Measurements from ENCODE around the gene PNRC1.
"Not testable (repeated sequence)": the region's sequence is repeated elsewhere in the genome, so short reads cannot be mapped to it uniquely, and the experiment has no call there.

PNRC1 gene

DNA sequence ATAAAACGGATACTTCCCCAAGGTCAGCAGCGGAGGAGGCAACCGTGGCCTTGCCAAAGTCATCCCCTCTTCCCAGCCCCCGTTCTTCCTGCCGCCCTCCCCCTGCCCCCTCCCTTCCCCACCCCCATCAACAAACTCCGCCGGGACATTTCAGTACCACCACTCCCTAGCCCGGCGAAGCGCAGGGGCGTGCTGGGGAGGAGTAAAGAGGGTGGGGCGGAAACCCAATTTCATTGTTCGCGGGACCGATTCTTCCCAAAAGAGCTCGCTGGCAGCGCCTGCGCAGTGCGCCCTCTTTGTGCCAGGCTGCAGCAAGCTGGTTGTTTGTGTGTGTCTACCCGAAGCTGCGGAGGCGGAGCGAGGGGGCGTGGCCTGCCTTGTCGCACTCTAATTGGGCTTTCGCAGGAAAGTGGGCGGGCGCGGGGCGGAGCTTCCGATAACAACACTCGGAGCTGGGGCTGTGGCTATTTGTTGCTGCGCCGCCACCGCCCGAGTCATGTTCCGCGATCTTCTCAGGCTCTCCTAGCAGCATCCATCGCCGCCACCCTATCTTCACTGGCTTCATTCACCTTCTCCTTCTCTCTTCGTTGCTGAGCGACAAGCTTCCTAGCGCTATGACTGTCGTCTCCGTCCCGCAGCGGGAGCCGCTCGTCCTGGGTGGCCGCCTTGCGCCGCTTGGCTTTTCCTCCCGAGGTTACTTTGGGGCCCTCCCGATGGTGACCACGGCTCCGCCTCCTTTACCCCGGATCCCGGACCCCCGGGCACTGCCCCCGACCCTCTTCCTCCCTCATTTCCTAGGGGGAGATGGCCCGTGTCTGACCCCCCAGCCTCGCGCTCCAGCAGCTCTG lies at the start of gene PNRC1:
Gene PNRC1, plus strand, starts transcription at position 471 of the 848 bp plus-strand sequence. Its CDS starts 144 bp downstream, at position 615.
- peak; percentile 100 for DNase-seq

DNA sequence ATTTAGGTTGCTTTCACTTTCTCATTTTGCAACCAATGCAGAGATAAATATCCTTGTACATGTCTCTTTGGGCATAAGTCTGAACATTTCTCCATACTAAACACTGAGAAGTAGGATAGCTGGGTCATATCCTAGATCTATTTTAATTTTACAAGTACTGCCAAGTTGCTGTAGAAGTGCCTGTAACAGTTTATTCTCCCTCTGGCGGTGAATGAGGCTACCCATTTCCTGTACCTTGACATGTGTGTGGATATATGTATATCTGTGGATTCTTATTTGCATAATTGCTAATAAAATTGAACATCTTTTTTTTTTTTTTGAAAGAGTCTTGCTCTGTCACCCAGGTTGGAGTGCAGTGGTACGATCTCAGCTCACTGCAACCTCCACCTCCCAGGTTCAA lies 48.0 kb upstream of the PNRC1 start:
- DNase-seq: no peak

DNA sequence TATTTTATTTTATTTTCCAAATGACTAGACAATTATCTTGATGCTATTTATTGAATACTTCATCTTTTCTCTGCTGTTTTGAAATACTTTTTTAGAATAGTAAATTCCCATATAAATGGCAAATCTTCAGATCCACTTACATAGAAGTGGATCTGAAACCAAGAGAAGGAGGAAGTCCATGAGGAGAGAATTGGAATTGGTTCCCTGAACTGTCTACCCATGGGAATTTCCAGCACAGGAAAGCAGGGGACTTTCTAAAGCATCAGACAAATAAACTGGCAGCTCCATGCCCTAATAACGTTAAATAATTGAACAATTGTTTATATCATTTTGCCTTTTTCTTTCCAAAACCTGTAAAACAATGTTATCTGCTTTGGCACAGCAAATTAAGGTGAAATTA lies 47.1 kb upstream of the PNRC1 start:
- no peak for DNase-seq

DNA sequence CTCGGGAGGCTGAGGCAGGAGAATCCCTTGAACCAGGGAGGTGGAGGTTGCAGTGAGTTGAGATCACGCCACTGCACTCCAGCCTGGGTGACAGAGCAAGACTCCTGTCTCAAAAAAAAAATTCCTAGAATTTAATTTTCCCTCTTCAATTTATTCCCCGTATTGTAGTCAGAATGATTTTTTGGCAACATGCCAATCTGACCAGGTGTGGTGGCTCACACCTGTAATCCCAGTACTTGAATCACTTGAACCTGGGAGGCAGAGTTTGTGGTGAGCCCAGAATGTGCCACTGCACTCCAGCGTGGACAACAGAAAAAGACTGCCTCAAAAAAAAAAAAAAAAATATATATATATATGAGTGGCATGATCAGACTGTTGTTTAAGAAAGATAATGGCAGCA lies 46.4 kb upstream of the PNRC1 start:
- DNase-seq: not testable (repeated sequence)

DNA sequence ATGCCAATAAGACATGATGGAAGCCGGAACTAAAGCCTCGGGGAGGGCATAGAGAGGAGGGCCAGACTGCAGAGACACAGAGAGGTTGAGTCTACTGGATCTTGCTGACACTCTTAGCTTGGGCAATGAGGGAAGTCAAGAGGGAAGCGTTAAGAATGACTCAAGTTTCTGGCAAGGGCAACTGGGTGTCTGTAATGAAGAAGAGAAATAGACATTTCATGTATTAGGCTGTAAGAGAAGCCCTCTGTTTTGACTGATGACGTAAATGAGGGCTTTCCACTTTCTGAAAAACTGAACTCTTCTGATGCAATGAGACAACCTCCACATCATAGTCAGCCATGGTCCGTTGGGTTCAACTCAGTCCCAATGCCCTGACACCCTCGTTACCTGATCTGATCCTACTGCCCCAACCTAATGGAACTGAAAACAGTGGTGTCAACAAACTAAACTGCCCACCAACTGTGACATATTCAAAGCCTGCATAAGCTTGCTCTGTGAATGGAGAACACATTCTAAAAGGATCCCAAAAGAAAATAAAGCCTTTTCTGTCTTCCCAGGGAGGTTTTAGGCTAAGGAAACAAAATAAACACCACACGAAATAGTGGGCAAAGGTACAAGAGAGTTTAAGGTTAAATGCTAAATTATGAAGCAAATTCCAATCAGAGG lies 45.8 kb upstream of the PNRC1 start:
- DNase-seq: no peak

DNA sequence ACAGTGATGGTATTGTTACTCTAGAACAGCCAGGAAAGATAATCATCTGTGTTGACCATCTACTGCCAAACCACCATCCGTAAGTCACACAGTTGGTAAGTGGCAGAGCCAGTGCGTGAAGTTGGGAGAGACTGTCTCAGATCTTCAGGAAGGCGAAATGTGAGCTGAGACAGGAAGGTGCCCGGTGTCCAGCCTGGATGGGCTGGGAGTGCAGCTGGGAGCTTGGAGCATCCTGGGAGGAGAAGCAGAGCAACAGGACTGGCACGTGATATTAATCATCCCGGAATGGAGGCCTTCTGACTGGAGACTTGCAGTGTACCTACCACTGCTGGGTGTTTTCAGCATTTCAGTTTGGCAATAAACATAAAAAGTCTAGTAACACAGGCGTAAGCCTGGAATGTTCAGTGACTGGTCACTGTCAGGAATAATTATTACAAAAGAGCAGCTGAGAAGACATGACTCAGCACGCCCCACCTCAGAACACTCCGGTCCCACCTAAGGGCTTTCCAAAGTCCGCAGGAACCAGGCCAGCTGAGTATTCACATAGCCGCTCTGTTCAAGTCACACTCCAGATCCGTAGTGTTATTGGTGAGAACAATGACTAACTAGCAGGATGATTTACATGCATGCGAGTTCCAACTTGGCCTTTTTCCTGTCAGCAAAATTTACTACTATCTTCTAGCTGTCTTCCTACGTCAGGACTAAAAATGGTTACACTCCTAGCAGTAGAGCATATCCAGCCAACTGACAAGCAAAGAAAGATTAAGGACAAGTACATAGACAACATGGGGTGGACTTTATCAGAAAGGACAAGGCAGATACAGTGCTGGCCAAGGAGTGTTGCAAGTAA lies 45.1 kb upstream of the PNRC1 start:
- no peak for DNase-seq

DNA sequence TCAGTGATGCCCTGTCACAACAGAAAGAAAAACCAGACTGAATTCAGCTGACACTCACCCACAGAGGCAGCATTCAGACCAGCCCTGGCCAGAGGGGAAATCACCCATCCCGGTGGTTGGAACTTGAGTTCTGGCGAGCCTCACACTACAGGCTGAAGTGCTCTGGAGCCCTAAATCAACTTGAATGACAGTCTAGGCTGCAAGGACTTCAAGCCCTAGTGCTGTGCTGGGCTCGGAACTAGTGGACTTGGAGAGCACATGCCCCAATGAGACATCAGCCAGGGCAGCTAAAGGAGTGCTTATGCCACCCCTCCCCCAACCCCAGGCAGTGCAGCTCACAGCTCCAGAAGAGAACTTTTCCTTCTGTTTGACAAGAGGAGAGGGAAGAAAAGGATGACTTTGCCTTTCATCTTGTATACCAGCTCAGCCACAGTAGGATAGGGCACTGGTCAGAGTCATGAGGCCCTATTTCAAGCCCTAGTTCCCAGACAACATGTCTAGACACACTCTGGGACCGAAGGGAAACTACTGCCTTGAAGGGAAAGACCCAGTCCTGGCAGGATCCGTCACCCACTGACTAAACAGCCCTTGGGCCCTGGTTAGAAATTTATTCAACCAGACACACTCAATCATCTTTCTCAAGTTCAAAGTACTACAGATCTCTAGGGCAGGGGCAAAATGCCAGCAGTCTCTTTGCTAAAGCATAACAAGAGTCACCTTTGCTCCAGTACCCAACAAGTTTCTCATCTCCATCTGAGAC lies 43.2 kb upstream of the PNRC1 start:
- no peak for DNase-seq

DNA sequence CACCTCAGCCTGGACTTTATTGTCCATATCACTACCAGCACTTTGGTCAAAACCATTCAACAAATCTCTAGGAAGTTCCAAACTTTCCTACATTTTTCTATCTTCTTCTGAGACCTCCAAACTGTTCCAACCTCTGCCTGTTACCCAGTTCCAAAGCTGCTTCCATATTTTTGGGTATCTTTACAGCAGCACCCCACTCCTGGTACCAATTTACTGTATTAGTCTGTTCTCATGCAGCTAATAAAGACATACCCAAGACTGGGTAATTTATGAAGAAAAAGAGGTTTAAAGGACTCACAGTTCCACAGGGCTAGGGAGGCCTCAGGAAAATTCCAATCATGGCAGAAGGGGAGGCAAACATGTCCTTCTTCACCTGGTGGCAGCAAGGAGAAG lies 42.7 kb upstream of the PNRC1 start:
- not testable (repeated sequence) for DNase-seq

DNA sequence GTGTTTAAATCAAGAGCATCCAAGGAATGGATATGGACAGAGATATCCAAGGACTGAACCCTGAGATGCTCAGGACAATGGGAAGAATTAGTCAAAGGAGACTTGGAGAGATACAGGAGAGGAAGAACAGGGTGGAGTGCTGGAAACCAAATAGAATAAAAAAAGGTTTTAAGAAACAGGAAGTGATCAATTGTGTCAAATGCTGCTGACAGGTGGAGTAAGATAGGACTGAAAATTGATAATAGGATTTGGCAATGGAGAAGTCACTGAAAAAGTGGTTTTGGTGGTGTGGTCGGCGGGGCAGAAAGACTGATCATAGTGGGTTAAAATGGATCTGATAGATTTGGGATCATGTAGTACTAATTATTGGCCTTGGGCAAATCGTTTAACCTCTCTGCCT lies 37.9 kb upstream of the PNRC1 start:
- DNase-seq: no peak

DNA sequence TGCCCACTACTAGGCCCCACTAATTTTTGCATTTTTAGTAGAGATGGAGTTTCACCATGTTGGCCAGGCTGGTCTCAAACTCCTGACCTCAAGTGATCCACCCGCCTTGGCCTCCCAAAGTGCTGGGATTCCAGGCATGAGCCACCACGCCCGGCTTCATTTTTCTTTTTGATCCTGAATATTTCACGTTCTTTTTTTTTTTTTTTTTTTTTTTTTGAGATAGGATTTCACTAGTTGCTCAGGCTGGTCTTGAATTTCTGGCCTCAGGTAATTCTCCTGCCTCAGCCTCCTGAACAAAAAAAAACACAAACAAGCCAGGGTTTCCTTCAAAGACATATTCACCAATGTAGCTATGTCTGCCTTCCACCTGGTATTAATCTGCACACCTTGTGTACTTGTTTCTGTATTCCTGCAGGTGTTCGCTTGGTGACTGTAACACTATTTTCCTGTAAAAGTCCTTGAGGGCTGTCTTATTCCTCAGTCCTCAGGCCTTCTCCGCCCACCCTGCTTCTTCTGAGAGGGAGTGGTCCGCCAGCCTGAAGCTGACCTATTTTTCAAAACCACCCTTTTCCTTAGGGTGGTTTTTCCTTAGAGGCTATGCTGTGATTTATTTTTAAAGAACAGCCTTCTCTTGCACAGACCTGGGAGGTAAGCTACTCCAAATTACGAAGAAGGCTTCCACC lies 36.1 kb upstream of the PNRC1 start:
- DNase-seq: no peak

DNA sequence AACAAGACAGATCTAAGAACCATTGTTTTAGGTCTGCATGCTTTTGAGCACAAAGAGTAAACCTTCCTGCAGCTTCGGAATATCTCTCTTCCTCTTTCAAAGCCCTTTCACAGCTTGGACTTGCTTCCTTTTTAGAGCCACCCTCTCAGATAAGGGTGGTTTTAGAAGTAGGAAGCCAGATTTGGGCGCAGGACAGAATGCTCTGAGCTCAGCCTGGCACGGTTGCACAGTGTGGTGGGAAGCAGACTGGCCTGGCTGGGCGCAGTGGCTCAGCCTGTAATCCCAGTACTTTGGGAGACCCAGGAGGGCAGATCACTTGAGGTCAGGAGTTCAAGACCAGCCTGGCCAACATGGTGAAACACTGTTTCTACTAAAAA lies 35.6 kb upstream of the PNRC1 start:
- DNase-seq: no peak

DNA sequence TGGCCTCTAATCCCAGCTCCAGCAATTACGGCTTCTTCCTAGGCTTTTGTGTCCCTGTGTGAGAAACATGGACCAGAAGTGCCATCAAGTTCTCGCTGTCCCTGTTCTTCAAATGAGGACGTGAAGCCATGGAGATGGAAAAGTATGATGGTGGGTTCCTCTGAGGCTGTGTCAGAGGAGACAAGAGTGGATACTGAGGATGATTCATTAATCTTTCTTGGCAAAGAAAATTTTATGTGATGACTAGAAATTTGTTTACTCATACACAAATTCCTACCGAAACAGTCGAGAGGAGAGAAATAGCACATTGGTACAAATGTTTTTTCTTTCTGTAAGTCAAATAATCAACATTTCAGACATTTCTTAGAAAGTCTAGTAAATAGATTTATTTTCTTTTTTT lies 35.0 kb upstream of the PNRC1 start:
- DNase-seq: no peak

DNA sequence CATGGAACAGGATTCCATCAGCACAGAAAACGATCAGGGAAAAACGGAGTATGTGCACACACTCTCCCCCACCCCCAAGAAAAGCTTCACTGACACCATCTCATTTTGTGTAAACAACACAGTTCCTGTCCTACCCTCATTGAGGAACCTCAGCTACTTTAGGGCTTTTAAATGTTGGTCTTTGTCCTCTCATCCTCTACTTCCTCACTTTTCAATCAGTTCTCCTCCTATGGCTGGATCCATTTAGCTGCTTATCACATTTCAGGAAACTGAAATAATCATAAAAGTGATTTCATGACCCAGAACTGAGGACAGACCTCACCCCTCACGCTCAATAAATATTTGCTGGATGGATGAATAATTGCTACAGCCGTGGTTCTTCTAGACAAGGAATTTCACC lies 33.1 kb upstream of the PNRC1 start:
- DNase-seq: no peak

DNA sequence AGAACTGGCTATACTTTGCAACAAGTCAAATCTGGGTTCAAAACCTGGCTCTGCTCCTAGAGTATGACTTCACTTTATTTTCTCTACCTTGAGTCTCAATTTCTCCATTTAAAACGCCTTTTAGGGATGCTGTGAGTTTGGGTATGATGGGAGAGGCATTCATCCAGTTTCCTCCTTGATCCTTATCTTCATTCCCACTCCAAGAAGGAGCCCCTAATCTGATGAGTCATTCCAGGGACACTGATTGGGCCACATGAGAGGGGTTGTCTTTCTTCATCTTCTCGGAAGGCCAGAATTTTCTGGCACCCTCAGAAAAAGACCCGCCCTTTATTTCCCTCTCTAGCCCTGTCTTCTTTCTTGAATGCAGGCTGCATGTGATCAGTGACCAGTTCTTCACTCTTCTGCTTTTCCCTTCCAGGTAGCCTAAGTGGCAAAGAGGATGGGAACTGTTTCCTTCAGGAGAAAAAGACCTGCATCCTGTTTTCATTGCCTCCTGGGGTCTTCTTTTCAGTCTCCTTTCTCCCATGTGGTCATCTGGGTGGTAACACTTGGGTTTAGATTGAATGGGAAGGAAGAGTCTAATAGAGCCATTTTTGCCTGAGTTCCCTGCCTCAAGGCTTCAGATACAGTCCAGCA lies 32.1 kb upstream of the PNRC1 start:
- DNase-seq: no peak

DNA sequence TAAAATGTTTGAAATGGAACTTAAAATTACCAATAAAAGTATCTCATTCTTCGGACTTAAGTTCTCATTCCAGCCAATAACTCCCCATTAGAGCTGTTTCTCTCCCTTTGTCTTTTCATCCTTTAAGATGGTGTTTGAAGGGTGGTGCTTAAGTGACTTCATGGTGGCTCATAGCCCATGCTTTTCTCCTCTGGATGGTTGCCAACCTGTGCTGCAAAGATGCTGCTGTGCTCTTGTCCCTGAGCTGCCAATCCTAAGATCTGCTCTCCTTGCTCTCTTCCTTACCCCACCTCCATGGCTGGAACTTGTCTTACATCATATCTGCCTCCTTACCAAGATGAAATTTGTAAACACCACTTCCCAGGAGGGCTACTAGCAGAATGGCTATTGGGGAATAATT lies 31.6 kb upstream of the PNRC1 start:
- no peak for DNase-seq

DNA sequence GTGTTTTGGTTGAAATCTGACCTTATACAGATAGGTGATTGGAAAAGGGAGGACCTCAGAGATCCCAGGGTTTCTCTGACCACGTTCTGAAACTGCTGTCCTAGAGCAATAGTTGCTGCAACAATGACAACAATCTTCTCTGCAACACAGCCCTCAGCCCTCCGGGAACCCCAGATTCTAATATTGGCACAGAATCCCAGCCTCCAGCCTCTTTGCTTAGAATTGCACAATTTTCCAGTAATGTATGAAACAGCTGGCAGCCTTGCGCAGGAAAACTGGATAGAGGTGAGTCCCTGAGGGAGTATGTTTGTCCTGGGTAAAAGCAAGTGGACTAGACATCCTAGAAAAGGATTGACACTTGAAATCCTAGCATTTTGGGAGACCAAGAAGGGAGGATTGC lies 30.4 kb upstream of the PNRC1 start:
- no peak for DNase-seq

DNA sequence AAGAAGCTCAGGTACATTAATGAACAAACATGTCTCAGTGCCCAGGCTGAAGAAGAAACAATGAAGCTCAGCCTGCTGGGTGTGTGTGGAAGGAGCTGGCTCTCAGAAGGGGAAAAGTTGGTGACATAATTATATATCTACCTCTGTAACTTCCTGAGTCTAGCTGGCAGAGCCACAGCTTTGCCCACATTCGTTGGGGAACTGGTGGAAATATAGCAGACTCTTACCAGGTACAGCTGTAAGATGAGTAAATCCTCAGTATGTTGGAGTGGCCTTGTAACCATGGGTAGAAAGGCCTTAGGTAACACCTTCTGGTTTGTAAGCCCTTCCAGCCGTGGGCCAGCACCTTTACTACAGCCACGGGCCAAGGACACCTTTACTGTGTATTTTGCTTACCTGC lies 29.9 kb upstream of the PNRC1 start:
- no peak for DNase-seq

DNA sequence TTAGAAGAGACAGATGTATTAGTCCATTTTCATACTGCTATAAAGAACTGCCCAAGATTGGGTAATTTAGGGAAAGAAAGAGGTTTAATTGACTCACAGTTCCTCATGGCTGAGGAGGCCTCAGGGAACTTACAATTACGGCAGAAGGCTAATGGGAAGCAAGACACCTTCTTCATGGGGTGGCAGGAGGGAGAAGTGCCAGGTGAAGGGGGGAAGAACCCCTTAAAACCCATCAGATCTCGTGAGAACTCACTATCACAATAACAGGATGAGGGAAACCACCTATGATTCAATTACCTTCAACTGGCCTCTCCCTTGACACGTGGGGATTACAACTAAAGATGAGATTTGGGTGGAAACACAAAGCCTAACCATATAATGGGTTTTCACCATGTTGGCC lies 28.9 kb upstream of the PNRC1 start:
- DNase-seq: no peak

DNA sequence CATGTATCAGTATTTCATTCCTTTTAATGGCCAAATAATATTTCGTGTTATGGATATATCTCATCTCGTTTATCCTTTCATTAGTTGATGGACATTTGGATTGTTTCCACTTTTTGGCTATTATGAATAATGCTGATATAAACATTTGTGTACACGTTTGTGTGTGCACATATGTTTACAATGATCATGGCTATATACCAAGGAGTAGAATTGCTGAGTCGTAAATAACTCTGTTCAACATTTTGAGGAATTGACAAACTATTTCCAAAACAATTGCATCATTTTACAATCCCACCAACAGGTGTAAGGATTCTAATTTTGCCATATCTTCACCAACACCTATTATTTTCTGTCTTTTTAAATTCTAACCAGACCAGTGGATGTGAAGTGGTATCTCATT lies 26.3 kb upstream of the PNRC1 start:
- no peak for DNase-seq

DNA sequence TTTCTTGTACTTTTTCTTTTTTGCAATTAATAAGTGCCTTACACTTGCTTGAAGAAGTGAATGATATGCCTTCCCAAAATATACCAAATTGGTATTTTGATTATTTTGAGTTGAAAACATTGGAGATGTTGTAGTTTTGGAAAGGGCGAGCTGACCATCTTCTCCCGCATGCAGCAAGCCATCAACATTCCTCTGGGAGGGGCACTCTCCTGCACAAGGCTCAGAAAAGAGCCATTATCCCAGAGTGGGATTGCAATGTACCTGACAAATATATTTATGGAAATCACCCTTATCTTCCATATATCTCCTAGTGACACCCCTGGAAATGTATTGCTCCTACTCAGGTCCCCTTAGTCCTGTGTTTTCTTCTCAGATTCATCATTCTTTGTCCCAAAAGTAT lies 22.8 kb upstream of the PNRC1 start:
- no peak for DNase-seq

DNA sequence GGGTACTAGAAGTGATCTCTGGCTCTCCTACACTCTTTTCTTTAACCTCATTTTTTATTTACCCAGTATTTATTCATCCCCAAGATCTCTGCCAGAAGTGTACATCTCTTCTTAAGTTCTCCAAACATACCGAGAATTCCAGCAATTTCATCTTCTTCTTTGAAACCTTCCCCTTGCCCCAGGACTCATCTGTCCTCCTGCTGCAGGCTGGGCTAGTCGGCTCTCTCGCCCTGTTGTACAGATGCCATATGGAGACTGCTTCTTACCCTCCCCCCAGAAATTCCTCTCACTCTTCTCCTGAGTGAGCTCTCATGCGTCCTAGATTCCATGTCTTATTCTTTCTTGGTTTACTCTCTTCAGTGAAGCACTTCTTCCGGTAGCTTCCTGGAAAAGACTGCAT lies 21.9 kb upstream of the PNRC1 start:
- DNase-seq: no peak

DNA sequence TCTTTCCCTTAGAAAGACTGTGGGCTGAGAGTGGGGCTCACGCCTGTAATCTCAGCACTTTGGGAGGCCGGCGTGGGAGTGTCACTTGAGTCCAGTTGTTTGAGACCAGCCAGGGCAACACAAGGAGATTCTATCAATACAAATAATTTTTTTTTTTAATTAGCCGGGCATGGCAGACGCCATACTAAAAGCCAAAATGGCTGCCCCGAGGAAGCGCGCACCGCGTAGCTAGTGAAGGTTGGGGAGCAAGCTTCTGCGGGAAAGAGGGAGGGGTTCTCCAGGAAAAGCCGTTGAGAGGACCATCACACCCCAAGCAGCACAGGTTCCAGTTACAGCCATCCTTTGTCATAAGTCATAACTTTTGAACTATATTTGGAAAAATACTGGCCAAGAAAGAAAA lies 21.3 kb upstream of the PNRC1 start:
- DNase-seq: no peak
